HL-60/S4 (cell line): ENCODE results near the gene TSPAN9.

Experiments used
- in situ Hi-C: fragments of 300-500 bp; cut with MboI; formaldehyde crosslinking; loops from 2 replicates; pipeline ENCODE4 v1.14.3; 2022; ENCODE audit warnings: low sequenced_read_pairs

The TSPAN9 gene

GRCh38 chr12:3202096-3202495 lies 124.9 kb downstream of the TSPAN9 start:
- in situ Hi-C loops: no loop called here

- in situ Hi-C loops: no loop called here
Observed at GRCh38 chr12:3202734-3203446, 125.7 kb downstream of the TSPAN9 start.

GRCh38 chr12:3203713-3204112 lies 126.5 kb downstream of the TSPAN9 start:
- in situ Hi-C loops: no loop called here

- in situ Hi-C loops: no loop called here
Observed at GRCh38 chr12:3204143-3204542, 127.0 kb downstream of the TSPAN9 start.

DNA sequence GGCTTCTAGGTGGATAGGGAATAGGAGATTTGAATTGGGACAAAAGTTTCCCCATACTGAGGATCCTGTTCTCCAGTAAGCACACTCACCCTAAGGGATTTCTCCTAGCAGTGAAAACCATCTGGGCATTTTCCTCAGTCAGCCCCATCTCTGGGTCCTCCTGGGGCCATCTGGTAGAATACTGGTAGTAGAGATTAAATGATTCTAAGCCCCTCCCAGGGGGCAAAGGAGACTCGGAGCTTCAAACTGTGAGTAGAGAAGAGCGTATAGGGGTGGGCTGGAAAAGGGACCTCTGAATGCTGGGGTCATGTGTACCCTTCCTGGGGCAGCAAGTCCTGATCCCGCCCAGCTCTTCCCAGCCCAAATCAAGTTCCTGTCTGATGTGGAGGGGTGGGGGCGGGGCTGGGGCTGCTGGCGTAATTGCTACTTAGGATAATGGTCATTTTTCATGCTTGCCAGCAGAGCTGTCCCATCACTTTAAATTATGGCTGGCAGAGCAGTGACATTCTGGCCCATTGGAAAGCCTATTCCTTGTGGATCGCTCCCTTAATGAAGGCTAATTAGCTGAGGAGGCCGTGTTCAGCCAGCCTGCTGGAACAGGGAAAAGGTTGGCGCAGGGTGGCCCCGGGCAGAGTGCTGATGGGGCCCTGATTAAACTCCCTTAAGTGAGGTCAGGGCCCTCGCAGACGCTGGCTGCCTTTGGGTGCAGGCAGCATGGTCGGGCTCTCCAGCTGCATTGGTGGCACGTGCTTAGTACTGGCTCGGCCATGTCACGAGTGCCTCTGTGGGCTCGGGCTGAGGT lies 127.8 kb downstream of the TSPAN9 start:
- in situ Hi-C loops: no loop called here

DNA sequence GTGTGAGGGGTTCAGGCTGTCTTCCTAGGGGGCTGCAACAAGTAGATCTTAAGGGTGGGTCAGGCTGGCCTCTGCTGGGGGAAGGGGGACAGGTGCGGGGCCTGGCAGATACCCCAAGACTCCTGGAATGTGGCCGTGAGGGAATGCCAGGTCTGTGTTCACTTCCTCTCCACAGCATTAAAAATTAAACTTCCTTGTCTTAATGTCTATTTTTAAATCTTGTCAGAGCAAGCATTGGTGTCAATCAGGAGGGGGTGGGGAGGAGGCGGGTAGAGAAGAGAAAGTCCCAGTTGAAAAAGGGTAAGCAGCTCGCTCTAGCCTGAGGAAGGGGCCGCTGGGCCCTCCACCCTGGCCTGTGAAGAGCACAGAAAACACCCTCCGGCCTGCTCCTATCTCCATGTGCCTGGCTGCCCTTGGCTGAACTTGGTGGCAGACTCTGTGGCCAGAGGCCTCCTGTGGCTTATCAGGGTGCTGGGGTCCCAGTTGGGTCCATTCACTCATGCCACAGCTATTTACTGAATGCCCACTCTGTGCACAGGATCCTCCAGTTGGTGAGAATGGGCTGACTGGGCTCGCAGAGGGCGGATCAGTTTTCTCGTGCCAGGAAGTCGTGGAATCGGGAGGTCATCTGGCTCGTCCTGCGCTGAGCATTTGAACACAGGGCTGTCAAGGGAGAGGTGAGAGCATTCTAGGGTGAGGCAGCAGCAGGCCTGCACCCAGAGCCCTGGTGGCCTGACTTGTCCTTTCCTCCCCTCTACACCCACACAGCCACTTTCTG lies 128.8 kb downstream of the TSPAN9 start:
- in situ Hi-C loops: no loop called here

DNA sequence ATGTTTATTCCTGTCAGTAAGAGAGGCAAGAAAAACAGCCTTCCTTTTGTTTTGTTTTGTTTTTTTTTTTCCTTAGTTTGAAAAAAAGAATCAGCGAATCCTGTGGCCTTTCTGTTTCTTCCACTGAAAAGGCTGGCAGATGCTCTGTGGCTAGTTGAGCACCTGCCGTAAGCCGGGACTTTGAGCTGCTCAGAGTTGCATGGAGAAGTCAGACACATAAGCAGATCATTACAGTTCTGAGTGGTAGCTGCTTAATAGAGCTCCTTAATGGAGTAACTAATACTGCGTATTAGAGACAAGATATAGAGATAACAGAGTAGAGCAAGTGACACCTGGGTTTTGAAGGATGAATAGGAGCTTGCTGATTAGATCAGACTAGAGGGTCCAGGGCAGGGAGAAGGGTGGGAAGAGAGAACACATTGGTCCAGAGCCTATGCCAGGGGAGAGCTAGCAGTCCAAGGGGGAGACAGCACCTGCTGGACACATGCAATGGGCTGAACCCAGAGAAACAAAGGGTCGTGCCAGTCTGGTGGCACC lies 129.4 kb downstream of the TSPAN9 start:
- in situ Hi-C loops: no loop called here

DNA sequence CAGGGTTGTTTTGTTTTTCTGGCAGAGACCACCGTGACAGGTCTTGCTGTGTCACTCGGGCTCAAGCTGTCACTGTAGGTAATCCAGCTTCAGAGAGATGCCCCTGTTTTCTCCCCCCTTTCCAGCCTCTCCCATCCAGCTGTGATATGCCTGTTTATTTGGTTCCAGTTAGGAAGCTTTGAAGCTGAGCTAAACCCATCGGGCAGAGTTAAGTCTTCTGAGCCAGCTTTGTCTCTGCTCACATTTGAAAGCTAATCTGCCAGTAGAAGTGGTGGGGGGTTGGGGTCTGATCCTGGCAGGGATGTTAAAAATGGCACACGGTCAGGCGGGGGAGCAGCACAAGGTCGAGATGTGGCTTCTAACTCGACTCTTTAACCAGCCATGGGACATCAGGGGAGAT lies 130.0 kb downstream of the TSPAN9 start:
- in situ Hi-C loops: no loop called here

GRCh38 chr12:3207858-3208257 lies 130.7 kb downstream of the TSPAN9 start:
- in situ Hi-C loops: no loop called here

- in situ Hi-C loops: no loop called here
Observed at GRCh38 chr12:3213188-3213587, 136.0 kb downstream of the TSPAN9 start.

- in situ Hi-C loops: no loop called here
Observed at GRCh38 chr12:3213768-3214167, 136.6 kb downstream of the TSPAN9 start.

DNA sequence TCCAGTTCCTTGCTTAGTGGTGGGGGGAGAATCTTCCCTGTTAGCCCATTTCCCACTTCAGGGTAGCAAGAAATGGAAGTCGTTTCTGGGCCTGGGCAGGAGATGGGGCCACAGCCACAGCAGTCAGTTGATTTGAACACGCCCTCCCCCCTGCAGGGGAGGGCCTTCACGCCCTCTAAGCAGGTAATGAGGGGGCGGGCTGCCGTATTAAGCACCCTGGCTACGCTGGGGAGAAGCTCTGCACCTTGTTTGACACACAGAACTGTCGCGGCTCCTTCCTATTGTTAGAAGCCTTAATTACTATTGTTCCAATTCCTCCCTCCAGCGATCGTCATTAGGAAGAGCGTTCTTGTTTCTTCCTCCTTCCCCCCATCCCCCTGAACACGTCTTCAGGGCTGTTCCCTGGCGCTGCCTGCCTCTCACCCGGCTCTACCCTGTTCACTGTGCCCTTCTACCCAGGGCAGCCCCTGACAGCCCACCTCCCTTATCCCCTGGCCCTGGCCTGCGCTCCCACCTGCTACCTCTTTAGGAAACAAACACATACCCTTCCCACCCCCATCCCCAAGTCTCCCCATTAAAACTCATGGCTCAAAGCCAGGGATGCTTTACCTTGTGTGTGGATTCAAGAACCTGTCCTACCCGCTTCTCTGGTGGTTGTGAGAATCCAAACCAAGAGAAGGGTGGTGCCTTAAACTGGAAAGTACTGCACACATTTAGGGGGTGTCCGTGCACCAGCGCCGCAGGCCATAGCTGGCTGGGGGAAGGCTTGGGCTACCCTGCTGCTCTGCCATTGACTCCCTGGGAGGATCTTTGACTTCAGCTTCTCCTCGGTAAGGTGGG lies 137.6 kb downstream of the TSPAN9 start:
- in situ Hi-C loops: no loop called here

- in situ Hi-C loops: no loop called here
Observed at GRCh38 chr12:3215410-3215975, 138.3 kb downstream of the TSPAN9 start.

DNA sequence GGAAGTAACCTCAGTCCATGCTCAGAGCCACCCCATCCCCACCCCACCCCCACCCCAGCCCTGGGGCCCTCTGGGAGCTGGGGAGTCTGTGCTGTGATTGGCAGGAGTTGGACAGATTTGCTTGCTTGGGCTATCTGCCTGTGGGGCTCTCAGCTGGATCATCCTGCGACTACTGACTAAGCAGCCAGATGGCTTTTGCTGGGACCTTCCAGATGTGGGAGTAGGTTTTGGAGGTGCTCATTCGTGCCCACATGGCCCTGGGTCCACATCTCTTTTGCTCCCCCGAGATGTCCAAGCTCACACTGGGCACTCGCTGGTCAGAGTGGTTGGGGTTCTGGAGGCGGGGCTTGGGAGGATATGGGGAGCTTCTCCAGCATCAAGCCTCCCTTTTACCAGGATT lies 138.9 kb downstream of the TSPAN9 start:
- in situ Hi-C loops: no loop called here

- in situ Hi-C loops: no loop called here
Observed at GRCh38 chr12:3216726-3217682, 139.8 kb downstream of the TSPAN9 start.

- in situ Hi-C loops: no loop called here
Observed at GRCh38 chr12:3217683-3218079, 140.5 kb downstream of the TSPAN9 start.

DNA sequence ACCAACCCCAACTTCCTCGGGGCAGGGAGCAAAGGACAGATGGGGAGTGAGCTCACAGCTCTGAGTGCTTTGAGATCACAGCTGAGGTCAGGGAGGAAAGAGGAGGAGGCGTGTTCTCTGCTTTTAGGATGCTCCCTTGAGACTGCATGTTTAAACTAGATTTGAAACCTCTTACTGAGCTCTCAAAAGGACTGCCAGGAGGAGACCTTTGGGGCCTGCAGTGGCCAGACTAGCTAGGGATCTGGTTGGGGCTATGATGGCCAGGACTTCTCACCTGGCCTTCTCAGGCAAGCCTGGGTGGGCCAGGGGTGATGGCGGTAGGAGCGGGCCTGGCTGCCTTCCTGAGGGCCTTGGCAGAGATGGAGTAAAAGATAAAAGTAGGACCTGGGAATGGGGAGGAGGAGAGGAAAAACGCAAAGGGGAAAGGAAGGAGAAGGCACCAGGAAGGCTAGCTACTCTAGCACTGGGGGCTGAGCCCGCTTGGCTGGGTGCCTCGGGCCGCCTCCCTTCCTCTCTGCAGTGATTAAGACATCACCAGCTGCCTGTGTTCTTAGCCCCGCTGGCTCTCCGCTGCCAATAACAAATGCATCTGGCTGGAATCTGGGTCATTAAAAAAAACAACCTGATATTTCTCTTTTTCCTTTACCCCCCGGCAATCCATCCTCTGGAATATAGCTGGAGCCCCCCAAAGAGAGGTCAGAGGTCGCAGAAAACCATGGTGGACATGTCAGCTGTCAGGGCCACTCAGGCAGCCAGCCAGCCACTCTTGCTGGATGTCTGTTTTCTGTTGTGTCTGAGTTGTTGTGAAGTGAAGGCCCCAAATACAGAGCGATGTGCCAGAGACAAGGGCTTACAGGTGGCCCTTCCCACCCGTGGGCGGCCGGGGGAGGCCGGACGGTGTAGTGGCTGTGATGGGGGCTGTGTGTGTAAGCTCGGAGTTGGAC lies 141.3 kb downstream of the TSPAN9 start:
- in situ Hi-C loops: no loop called here

- in situ Hi-C loops: no loop called here
Observed at GRCh38 chr12:3219233-3219632, 142.1 kb downstream of the TSPAN9 start.
